Rectal smooth muscle tissue (tissue), 1 donor: ENCODE measurements around the gene RCAN3.
"Not testable (repeated sequence)": the region's sequence is repeated elsewhere in the genome, so short reads cannot be mapped to it uniquely, and the experiment has no call there.

Experiments used
- H3K27ac ChIP-seq: one replicate; pipeline ENCODE4 v1.7.0; 2013; ENCODE audit warnings: low read depth, low read length, inconsistent platforms
- H3K27me3 ChIP-seq: one replicate; pipeline ENCODE4 v1.7.0; 2013; ENCODE audit warnings: low read length; ENCODE audit not compliant: control insufficient read depth, insufficient read depth
- H3K36me3 ChIP-seq: one replicate; pipeline ENCODE4 v1.7.0; 2013; ENCODE audit warnings: low read length; ENCODE audit not compliant: control insufficient read depth, insufficient read depth
- H3K4me1 ChIP-seq: one replicate; pipeline ENCODE4 v1.7.0; 2013; ENCODE audit warnings: low read length; ENCODE audit not compliant: control insufficient read depth, insufficient read depth
- H3K4me3 ChIP-seq: one replicate; pipeline ENCODE4 v1.7.0; 2013; ENCODE audit warnings: low read length
- H3K9ac ChIP-seq: one replicate; pipeline ENCODE4 v1.7.0; 2013; ENCODE audit warnings: low read length

The RCAN3 gene

GRCh38 chr1:24526940-24527542, 24.4 kb downstream of the RCAN3 start:
- Histone ChIP-seq H3K9ac (no peak overlapping the region), H3K27me3 (no peaks in the 10 kb centered on the region), H3K4me3 (no peak overlapping the region), H3K4me1 (no peaks in the 10 kb centered on the region), H3K27ac (no peak overlapping the region), H3K36me3 (no peaks in the 10 kb centered on the region)

GRCh38 chr1:24528744-24529143, 26.1 kb downstream of the RCAN3 start:
- H3K27me3 ChIP-seq: no peaks in the 10 kb centered on the region
- H3K4me1 ChIP-seq: no peaks in the 10 kb centered on the region
- H3K9ac ChIP-seq: no peak overlapping the region
- H3K27ac ChIP-seq: no peak overlapping the region
- H3K36me3 ChIP-seq: no peaks in the 10 kb centered on the region
- H3K4me3 ChIP-seq: no peak overlapping the region

GRCh38 chr1:24529292-24529691, 26.7 kb downstream of the RCAN3 start:
- not testable (repeated sequence) for H3K4me3 ChIP-seq, H3K4me1 ChIP-seq, H3K27me3 ChIP-seq, H3K27ac ChIP-seq, H3K36me3 ChIP-seq, H3K9ac ChIP-seq

GRCh38 chr1:24535021-24535424, 32.4 kb downstream of the RCAN3 start:
- no peaks in the 10 kb centered on the region for H3K4me1 ChIP-seq
- H3K27ac ChIP-seq: no peak overlapping the region
- no peaks in the 10 kb centered on the region for H3K36me3 ChIP-seq
- H3K27me3 ChIP-seq: no peaks in the 10 kb centered on the region
- H3K4me3 ChIP-seq: peak overlapping the region; percentile 27
- no peak overlapping the region for H3K9ac ChIP-seq

GRCh38 chr1:24535778-24536177, 33.1 kb downstream of the RCAN3 start:
- H3K27ac ChIP-seq: no peak overlapping the region
- H3K27me3 ChIP-seq: no peaks in the 10 kb centered on the region
- H3K4me3 ChIP-seq: no peak overlapping the region
- no peak overlapping the region for H3K9ac ChIP-seq
- H3K4me1 ChIP-seq: no peaks in the 10 kb centered on the region
- no peaks in the 10 kb centered on the region for H3K36me3 ChIP-seq

- no peaks in the 10 kb centered on the region for H3K27me3 ChIP-seq
- no peak overlapping the region for H3K9ac ChIP-seq
- H3K27ac ChIP-seq: no peak overlapping the region
- H3K4me1 ChIP-seq: no peaks in the 10 kb centered on the region
- no peak overlapping the region for H3K4me3 ChIP-seq
- no peaks in the 10 kb centered on the region for H3K36me3 ChIP-seq
Observed at GRCh38 chr1:24536391-24536840, 33.8 kb downstream of the RCAN3 start.

GRCh38 chr1:24540051-24540905, 37.6 kb downstream of the RCAN3 start:
- no peak overlapping the region for H3K4me3 ChIP-seq
- no peaks in the 10 kb centered on the region for H3K4me1 ChIP-seq
- no peak overlapping the region for H3K27ac ChIP-seq
- no peaks in the 10 kb centered on the region for H3K36me3 ChIP-seq
- no peaks in the 10 kb centered on the region for H3K27me3 ChIP-seq
- H3K9ac ChIP-seq: no peak overlapping the region

- Histone ChIP-seq H3K36me3 (no peaks in the 10 kb centered on the region), H3K9ac (no peak overlapping the region), H3K27me3 (no peaks in the 10 kb centered on the region), H3K27ac (no peak overlapping the region), H3K4me1 (no peaks in the 10 kb centered on the region), H3K4me3 (no peak overlapping the region)
Observed at GRCh38 chr1:24540906-24541710, 38.5 kb downstream of the RCAN3 start.

GRCh38 chr1:24541711-24542346, 39.2 kb downstream of the RCAN3 start:
- no peak overlapping the region for H3K9ac ChIP-seq
- H3K4me1 ChIP-seq: no peaks in the 10 kb centered on the region
- H3K27me3 ChIP-seq: no peaks in the 10 kb centered on the region
- no peaks in the 10 kb centered on the region for H3K36me3 ChIP-seq
- H3K27ac ChIP-seq: no peak overlapping the region
- no peak overlapping the region for H3K4me3 ChIP-seq

- Histone ChIP-seq H3K27me3 (no peaks in the 10 kb centered on the region), H3K36me3 (no peaks in the 10 kb centered on the region), H3K4me3 (no peak overlapping the region), H3K4me1 (no peaks in the 10 kb centered on the region), H3K9ac (no peak overlapping the region), H3K27ac (no peak overlapping the region)
Observed at GRCh38 chr1:24544239-24544638, 41.6 kb downstream of the RCAN3 start.

GRCh38 chr1:24545662-24546061, 43.0 kb downstream of the RCAN3 start:
- no peak overlapping the region for H3K9ac ChIP-seq
- no peak overlapping the region for H3K27ac ChIP-seq
- H3K4me3 ChIP-seq: no peak overlapping the region
- no peaks in the 10 kb centered on the region for H3K4me1 ChIP-seq
- H3K36me3 ChIP-seq: no peaks in the 10 kb centered on the region
- no peaks in the 10 kb centered on the region for H3K27me3 ChIP-seq

GRCh38 chr1:24547195-24547594, 44.6 kb downstream of the RCAN3 start:
- no peak overlapping the region for H3K9ac ChIP-seq
- H3K27me3 ChIP-seq: no peaks in the 10 kb centered on the region
- no peak overlapping the region for H3K4me3 ChIP-seq
- no peaks in the 10 kb centered on the region for H3K36me3 ChIP-seq
- no peaks in the 10 kb centered on the region for H3K4me1 ChIP-seq
- no peak overlapping the region for H3K27ac ChIP-seq
